ENCODE results near the gene HIP1.
A peak's percentile ranks its signal among the peaks of the same experiment; 100 is the strongest.
"Not testable (repeated sequence)": the region's sequence is repeated elsewhere in the genome, so short reads cannot be mapped to it uniquely, and the experiment has no call there.

HIP1 gene

GRCh38 chr7:75771224-75771623 is 32.5 kb upstream of the HIP1 start:
- H3K27ac ChIP-seq: no peak overlapping the region
- TF ChIP-seq CTCF (conservative IDR thresholded peaks at IDR 0.05; ENCODE audit: low read depth): no peak
- no peak for DNase-seq (ENCODE audit: low spot score)
- POLR2A ChIA-PET (ENCODE audit: low non-redundant PET): no interaction called here
- CTCF ChIA-PET: interaction anchor here (0.6 kb wide), 1 partner anchor 303 kb away, joined by 3 read pairs; no protein-coding TSS in a partner anchor

- no peak overlapping the region for H3K27ac ChIP-seq
- ChIA-PET POLR2A (ENCODE audit: low non-redundant PET) (no interaction called here), CTCF (interaction anchor here (0.5 to 1.6 kb wide), 8 partner anchors 9 to 509 kb away, joined by 3 to 7 read pairs (median 4); no protein-coding TSS in a partner anchor)
- TF ChIP-seq CTCF (conservative IDR thresholded peaks at IDR 0.05; ENCODE audit: low read depth): peak; percentile 88
- peak; percentile 86 for DNase-seq (ENCODE audit: low spot score)
These were observed 23.7 kb upstream of the HIP1 start for GRCh38 chr7:75762350-75762917.

GRCh38 chr7:75761801-75762200 is 23.1 kb upstream of the HIP1 start:
- H3K27ac ChIP-seq; POLR2A ChIA-PET (ENCODE audit: low non-redundant PET); DNase-seq (ENCODE audit: low spot score): not testable (repeated sequence)
- CTCF ChIA-PET: interaction anchor here (0.5 to 1.6 kb wide), 6 partner anchors 8 to 510 kb away, joined by 3 to 8 read pairs (median 4); no protein-coding TSS in a partner anchor

GRCh38 chr7:75758491-75758890 is 19.8 kb upstream of the HIP1 start:
- ChIA-PET CTCF (interaction anchor here (0.6 kb wide), 1 partner anchor 19 kb away, joined by 3 read pairs; no protein-coding TSS in a partner anchor), POLR2A (ENCODE audit: low non-redundant PET) (no interaction called here)
- no peak for TF ChIP-seq CTCF (conservative IDR thresholded peaks at IDR 0.05; ENCODE audit: low read depth)
- no peak overlapping the region for H3K27ac ChIP-seq
- DNase-seq (ENCODE audit: low spot score): no peak

GRCh38 chr7:75757860-75758259 is 19.1 kb upstream of the HIP1 start:
- ChIA-PET CTCF (no interaction called here), POLR2A (ENCODE audit: low non-redundant PET) (no interaction called here)
- no peak for TF ChIP-seq CTCF (conservative IDR thresholded peaks at IDR 0.05; ENCODE audit: low read depth)
- no peak for DNase-seq (ENCODE audit: low spot score)
- H3K27ac ChIP-seq: no peak overlapping the region

GRCh38 chr7:75756991-75757676 is 18.4 kb upstream of the HIP1 start:
- ChIA-PET CTCF (interaction anchor here (0.6 kb wide), 1 partner anchor 564 kb away, joined by 4 read pairs; no protein-coding TSS in a partner anchor), POLR2A (ENCODE audit: low non-redundant PET) (no interaction called here)
- no peak overlapping the region for H3K27ac ChIP-seq
- TF ChIP-seq CTCF (conservative IDR thresholded peaks at IDR 0.05; ENCODE audit: low read depth): peak; percentile 30
- DNase-seq (ENCODE audit: low spot score): peak; percentile 47

Data from RWPE1 (cell line).